Subcutaneous adipose tissue (tissue), 4 donors: ENCODE results near the gene SGTB. TPM values are rescaled to one million over a fixed set of nuclear protein-coding genes. Genes with fewer than 3 reads are reported as not detected.

Experiments used
- CTCF ChIP-seq: fragments of 450-650 bp; IDR thresholded peaks from one replicate; pipeline ENCODE4 v1.5.1; 2016; ENCODE audit warnings: low read depth, mild to moderate bottlenecking, control low read depth, antibody characterized with exemption, moderate library complexity
- total RNA-seq, 4 donors: library from RNA; depleted of rRNA; stranded (reverse); fragments of >200 nt; gene quantifications; one replicate each; pipeline ENCODE4 v1.1.0, GENCODE V29; 2016

Gene SGTB
- total RNA-seq, 4 donors from 2014 or later, result 7.3 to 19.4 (median 10.2) TPM

GRCh38 chr5:65765582-65765981 lies 43.7 kb upstream of the SGTB start:
- no peak for TF ChIP-seq CTCF

GRCh38 chr5:65762234-65762633 lies 40.3 kb upstream of the SGTB start:
- TF ChIP-seq CTCF, result no peak

- no peak for TF ChIP-seq CTCF
These were observed 38.8 kb upstream of the SGTB start for GRCh38 chr5:65760504-65761275.

- no peak for TF ChIP-seq CTCF
These were observed 36.7 kb upstream of the SGTB start for GRCh38 chr5:65758546-65759144.

GRCh38 chr5:65753189-65753588 lies 31.3 kb upstream of the SGTB start:
- TF ChIP-seq CTCF, result no peak

- TF ChIP-seq CTCF, result no peak
These were observed 29.0 kb upstream of the SGTB start for GRCh38 chr5:65750938-65751337.

GRCh38 chr5:65749956-65750355 lies 28.0 kb upstream of the SGTB start:
- no peak for TF ChIP-seq CTCF
